Glutamatergic neuron (in vitro differentiated cells): ENCODE measurements around the gene FAM20C. TPM values are rescaled to one million over a fixed set of nuclear protein-coding genes. Genes with fewer than 3 reads are reported as not detected.
A peak's percentile ranks its signal among the peaks of the same experiment; 100 is the strongest.

Experiments
- DNase-seq: peaks from one replicate; pipeline ENCODE4 v3.0.0; 2022
- H3K27ac Mint-ChIP-seq: one replicate; pipeline ENCODE4 v1.8.0; 2020; ENCODE audit warnings: mild to moderate bottlenecking, mixed read lengths, inconsistent platforms; ENCODE audit not compliant: unreplicated experiment
- H3K27me3 Mint-ChIP-seq: one replicate; pipeline ENCODE4 v1.8.0; 2020; ENCODE audit warnings: mild to moderate bottlenecking, moderate library complexity, mixed read lengths, inconsistent platforms; ENCODE audit not compliant: unreplicated experiment
- H3K36me3 Mint-ChIP-seq: one replicate; pipeline ENCODE4 v1.8.0; 2020; ENCODE audit warnings: mild to moderate bottlenecking, mixed read lengths, inconsistent platforms; ENCODE audit not compliant: unreplicated experiment
- H3K4me1 Mint-ChIP-seq: one replicate; pipeline ENCODE4 v1.8.0; 2020; ENCODE audit warnings: mild to moderate bottlenecking, low read depth, mixed read lengths, inconsistent platforms; ENCODE audit not compliant: unreplicated experiment
- H3K4me3 Mint-ChIP-seq: one replicate; pipeline ENCODE4 v1.8.0; 2020; ENCODE audit warnings: mild to moderate bottlenecking, mixed read lengths, inconsistent platforms; ENCODE audit not compliant: unreplicated experiment
- H3K9me3 Mint-ChIP-seq: one replicate; pipeline ENCODE4 v1.8.0; 2020; ENCODE audit warnings: mild to moderate bottlenecking, moderate library complexity, mixed read lengths, inconsistent platforms; ENCODE audit not compliant: unreplicated experiment
- total RNA-seq: library from RNA; stranded (reverse); fragmentation: NEBNext Ultra II Directional; extraction: Animal tissue kit (Norgen Biotek cat#: 25700); gene quantifications from one replicate; pipeline ENCODE4 v1.2.1, GENCODE V29; 2021; ENCODE audit not compliant: unreplicated experiment
- TF ChIP-seq, protein P1 (sequence below): fragments of 200-600 bp; sonication (generic); IDR thresholded peaks from one replicate; pipeline ENCODE4 v1.5.0; 2021; ENCODE audit not compliant: partially characterized antibody, unreplicated experiment

The FAM20C gene
- total RNA-seq, 1 donor from 2014 or later = 199 TPM

DNA sequence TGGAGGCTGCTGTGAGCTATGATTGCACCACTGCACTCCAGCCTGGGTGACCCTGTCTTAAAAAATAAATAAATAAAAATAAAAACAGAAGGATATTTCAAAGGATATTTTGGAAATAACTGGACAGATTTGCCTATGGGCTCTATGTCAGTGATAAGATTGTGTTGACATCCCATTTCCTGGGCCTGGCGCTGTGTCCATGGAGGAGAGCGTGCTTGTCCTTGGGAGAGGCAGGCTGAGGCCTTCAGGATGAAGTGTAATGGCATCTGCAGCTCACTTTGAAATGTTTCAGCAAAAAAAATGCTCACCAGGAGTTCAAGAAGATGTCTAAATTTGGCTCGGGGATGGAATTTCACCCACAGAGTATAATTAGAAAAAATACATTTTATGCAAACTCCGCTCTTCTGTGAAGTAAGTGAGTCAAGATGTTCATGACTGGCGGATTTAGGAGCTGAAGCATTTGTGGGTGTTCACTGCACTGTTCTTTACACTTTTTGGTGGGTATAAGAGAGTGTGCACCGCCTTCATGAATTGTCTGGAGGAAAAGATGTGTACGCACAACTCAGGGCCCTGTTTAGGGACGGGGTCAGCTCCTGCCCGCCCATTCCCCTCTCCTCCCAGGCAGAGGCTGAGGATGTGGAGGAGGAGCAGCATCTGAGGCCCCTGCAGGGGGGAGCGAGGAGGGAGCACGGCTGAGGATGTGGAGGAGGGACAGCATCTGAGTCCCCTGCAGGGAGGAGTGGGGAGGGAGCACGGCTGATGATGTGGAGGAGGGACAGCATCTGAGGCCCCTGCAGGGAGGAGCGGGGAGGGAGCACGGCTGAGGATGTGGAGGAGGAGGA is 79.1 kb downstream of the FAM20C start:
- peak; percentile 3 for DNase-seq
- Mint-ChIP-seq H3K4me3 (no peak overlapping the region), H3K27ac (no peak overlapping the region), H3K36me3 (peaks cover 33% of the 10 kb centered on the region), H3K4me1 (no peaks in the 10 kb centered on the region), H3K9me3 (peaks cover 37% of the 10 kb centered on the region), H3K27me3 (peaks cover 23% of the 10 kb centered on the region)
- TF ChIP-seq, protein P1, sequence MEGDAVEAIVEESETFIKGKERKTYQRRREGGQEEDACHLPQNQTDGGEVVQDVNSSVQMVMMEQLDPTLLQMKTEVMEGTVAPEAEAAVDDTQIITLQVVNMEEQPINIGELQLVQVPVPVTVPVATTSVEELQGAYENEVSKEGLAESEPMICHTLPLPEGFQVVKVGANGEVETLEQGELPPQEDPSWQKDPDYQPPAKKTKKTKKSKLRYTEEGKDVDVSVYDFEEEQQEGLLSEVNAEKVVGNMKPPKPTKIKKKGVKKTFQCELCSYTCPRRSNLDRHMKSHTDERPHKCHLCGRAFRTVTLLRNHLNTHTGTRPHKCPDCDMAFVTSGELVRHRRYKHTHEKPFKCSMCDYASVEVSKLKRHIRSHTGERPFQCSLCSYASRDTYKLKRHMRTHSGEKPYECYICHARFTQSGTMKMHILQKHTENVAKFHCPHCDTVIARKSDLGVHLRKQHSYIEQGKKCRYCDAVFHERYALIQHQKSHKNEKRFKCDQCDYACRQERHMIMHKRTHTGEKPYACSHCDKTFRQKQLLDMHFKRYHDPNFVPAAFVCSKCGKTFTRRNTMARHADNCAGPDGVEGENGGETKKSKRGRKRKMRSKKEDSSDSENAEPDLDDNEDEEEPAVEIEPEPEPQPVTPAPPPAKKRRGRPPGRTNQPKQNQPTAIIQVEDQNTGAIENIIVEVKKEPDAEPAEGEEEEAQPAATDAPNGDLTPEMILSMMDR = no peak

DNA sequence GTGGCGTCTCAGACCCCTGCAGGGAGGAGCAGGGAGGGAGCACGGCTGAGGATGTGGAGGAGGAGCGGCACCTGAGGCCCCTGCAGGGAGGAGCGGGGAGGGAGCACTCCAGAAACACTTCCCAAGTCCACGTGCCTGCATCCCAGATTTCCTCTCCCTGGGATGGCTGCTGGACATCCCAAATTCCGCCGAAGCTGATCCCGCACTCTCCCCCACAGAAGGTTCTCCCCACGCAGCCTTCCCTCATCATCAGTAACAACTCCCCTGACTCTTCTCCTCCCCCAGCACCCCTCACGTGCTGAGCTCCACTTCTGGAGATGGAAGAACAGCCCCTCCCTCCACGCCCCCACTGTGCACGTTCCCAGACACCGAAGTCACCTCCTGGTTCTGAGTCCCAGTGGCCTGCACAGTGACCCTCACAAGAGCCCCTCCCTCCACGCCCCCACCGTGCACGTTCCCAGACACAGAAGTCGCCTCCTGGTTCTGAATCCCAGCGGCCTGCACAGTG is 79.8 kb downstream of the FAM20C start:
- no peaks in the 10 kb centered on the region for H3K4me1 Mint-ChIP-seq
- H3K36me3 Mint-ChIP-seq = peaks cover 33% of the 10 kb centered on the region
- DNase-seq = peak; percentile 4
- no peak overlapping the region for H3K27ac Mint-ChIP-seq
- H3K27me3 Mint-ChIP-seq = peaks cover 23% of the 10 kb centered on the region
- TF ChIP-seq, protein P1 = no peak
- H3K9me3 Mint-ChIP-seq = peaks cover 38% of the 10 kb centered on the region
- H3K4me3 Mint-ChIP-seq = no peak overlapping the region

DNA sequence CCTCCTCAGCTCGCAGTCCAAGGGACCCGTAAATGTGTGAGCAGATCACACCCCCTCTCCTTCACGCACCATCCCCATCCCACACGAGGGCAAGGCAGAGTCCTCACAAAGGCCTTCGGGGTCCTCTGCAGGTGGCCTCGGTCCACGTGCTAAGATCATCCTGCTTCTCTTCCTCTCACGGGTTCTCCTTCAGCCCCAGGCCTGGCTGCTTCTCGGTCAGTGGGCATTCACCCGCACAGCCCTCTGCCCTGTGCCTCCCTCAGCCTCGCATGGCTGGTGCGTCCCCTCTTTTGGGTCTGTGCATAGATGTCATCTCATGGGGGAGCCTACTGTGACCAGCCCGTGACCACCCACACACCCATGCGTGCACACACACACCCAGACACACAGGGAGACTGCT is 80.3 kb downstream of the FAM20C start:
- Mint-ChIP-seq H3K9me3 (peaks cover 40% of the 10 kb centered on the region), H3K27me3 (peaks cover 20% of the 10 kb centered on the region), H3K4me3 (no peak overlapping the region), H3K4me1 (no peaks in the 10 kb centered on the region), H3K27ac (no peak overlapping the region), H3K36me3 (peaks cover 31% of the 10 kb centered on the region)
- TF ChIP-seq, protein P1 = no peak
- no peak for DNase-seq

DNA sequence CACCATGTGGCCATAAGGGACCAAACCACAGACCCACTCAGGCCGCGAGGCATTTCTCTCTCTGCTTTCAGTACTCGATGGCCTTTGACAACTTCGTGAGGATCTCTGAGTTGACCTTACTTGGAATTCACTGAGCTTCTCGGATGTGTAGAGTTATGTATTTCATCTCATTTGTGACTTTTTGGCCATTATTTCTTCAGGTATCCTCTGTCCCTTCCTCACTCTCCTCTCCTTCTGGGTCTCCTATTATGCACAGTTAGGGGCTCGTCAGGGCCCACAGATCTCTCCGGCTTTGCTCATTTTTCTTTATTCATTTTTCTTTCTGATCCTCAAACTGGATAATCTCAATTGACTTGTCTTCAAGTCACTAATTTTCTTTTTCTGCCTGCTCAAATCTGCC is 81.0 kb downstream of the FAM20C start:
- TF ChIP-seq, protein P1 = no peak
- Mint-ChIP-seq H3K4me3 (no peak overlapping the region), H3K27ac (no peak overlapping the region), H3K27me3 (peaks cover 15% of the 10 kb centered on the region), H3K9me3 (peaks cover 33% of the 10 kb centered on the region), H3K4me1 (no peaks in the 10 kb centered on the region), H3K36me3 (peaks cover 24% of the 10 kb centered on the region)
- DNase-seq = no peak

DNA sequence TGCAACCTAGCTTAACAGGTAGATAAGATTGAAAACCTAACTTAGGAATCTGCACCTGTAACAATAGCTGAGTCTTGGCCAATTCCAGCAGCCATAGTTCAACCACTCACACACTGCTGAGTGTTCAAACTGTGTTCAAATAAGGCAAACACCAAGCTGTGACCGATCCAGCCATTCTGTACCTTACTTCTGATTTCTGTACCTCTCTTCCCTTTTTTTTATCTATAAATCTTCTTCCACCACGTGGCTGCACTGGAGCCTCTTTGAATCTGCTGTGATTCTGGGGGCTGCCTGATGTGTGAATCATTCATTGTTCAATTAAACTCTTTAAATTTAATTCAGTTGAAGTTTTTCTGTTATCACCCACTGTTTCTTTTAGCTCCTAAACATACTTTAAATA is 81.9 kb downstream of the FAM20C start:
- Mint-ChIP-seq H3K4me3 (no peak overlapping the region), H3K27me3 (peaks cover 13% of the 10 kb centered on the region), H3K27ac (no peak overlapping the region), H3K36me3 (peaks cover 23% of the 10 kb centered on the region), H3K4me1 (no peaks in the 10 kb centered on the region), H3K9me3 (peaks cover 31% of the 10 kb centered on the region)
- TF ChIP-seq, protein P1 = no peak
- no peak for DNase-seq
